ENCODE results near the gene EIF2B2. TPM values are rescaled to one million over a fixed set of nuclear protein-coding genes. Genes with fewer than 3 reads are reported as not detected.

Gene EIF2B2
- total RNA-seq, 2 experiments from 2014 or later: 33.5 to 49.8 TPM

GRCh38 chr14:74978416-74978947, 24.2 kb upstream of the EIF2B2 start:
- Histone ChIP-seq H3K4me3 (ENCODE audit: low read depth, low read length, poor library complexity, severe bottlenecking) (no peak overlapping the region), H3K4me2 (ENCODE audit: low read length) (no peak overlapping the region), H3K79me2 (ENCODE audit: insufficient read depth, low read depth, low read length) (no peaks in the 10 kb centered on the region), H3K9me3 (ENCODE audit: low read length) (no peaks in the 10 kb centered on the region), H3K27ac (ENCODE audit: low read depth, low read length, poor library complexity, severe bottlenecking) (no peak overlapping the region), H3K9me2 (ENCODE audit: insufficient read depth, low read length) (no peaks in the 10 kb centered on the region), H3K4me1 (ENCODE audit: insufficient read depth, low read length, poor library complexity, severe bottlenecking) (peaks cover 6% of the 10 kb centered on the region), H2AFZ (ENCODE audit: low read length) (no peak overlapping the region), H4K20me1 (ENCODE audit: insufficient read depth, low read length) (no peaks in the 10 kb centered on the region), H3K36me3 (ENCODE audit: insufficient read depth, low read length) (no peaks in the 10 kb centered on the region)
- POLR2A ChIA-PET: interaction anchor here (0.6 kb wide), 1 partner anchor 484 kb away, joined by 3 read pairs; no protein-coding TSS in a partner anchor
- DNase-seq (ENCODE audit: low spot score): no peak
- intact Hi-C loops (cut with micrococcal nuclease; ENCODE audit: unreplicated experiment): no loop called here
- no TSS peak for BruUV-seq (replicated peaks)
- TF ChIP-seq, protein P1, sequence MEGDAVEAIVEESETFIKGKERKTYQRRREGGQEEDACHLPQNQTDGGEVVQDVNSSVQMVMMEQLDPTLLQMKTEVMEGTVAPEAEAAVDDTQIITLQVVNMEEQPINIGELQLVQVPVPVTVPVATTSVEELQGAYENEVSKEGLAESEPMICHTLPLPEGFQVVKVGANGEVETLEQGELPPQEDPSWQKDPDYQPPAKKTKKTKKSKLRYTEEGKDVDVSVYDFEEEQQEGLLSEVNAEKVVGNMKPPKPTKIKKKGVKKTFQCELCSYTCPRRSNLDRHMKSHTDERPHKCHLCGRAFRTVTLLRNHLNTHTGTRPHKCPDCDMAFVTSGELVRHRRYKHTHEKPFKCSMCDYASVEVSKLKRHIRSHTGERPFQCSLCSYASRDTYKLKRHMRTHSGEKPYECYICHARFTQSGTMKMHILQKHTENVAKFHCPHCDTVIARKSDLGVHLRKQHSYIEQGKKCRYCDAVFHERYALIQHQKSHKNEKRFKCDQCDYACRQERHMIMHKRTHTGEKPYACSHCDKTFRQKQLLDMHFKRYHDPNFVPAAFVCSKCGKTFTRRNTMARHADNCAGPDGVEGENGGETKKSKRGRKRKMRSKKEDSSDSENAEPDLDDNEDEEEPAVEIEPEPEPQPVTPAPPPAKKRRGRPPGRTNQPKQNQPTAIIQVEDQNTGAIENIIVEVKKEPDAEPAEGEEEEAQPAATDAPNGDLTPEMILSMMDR (conservative IDR thresholded peaks at IDR 0.05; ENCODE audit: low read length): no peak
- no peak for TF ChIP-seq EZH2phosphoT487 (IDR thresholded peaks at IDR 0.05; ENCODE audit: borderline replicate concordance, low read depth, low read length)
- CTCF ChIA-PET (ENCODE audit: unreplicated experiment): interaction anchor here (0.8 kb wide), 1 partner anchor 15 kb away, joined by 14 read pairs; no protein-coding TSS in a partner anchor

DNA sequence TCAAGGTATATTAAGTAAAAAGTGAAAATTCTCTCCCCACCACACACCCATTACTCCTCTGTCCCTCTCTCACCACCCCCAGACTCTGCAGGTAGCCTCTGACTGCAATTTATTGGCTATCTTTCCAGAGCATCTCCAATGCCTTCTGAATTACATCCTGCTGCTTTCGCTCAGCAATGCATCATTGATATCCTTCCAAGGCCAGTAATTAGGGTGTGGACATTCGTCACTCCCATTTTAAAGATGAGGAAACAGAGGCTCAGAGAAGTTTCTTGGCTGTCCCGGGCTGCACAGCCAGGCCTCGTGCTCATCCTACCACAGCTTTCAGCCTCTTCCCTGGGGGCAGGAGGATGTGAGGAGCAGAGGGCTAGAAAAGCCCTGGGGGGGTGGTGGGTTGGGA, 23.7 kb upstream of the EIF2B2 start:
- ChIA-PET POLR2A (interaction anchor here (0.6 kb wide), 1 partner anchor 483 kb away, joined by 3 read pairs; no protein-coding TSS in a partner anchor), CTCF (ENCODE audit: unreplicated experiment) (no interaction called here)
- Histone ChIP-seq H3K36me3 (ENCODE audit: insufficient read depth, low read length) (no peaks in the 10 kb centered on the region), H2AFZ (ENCODE audit: low read length) (no peak overlapping the region), H3K4me3 (ENCODE audit: low read depth, low read length, poor library complexity, severe bottlenecking) (no peak overlapping the region), H3K79me2 (ENCODE audit: insufficient read depth, low read depth, low read length) (no peaks in the 10 kb centered on the region), H3K4me1 (ENCODE audit: insufficient read depth, low read length, poor library complexity, severe bottlenecking) (peaks cover under 1% of the 10 kb centered on the region), H3K9me3 (ENCODE audit: low read length) (no peaks in the 10 kb centered on the region), H3K27ac (ENCODE audit: low read depth, low read length, poor library complexity, severe bottlenecking) (no peak overlapping the region), H4K20me1 (ENCODE audit: insufficient read depth, low read length) (no peaks in the 10 kb centered on the region), H3K9me2 (ENCODE audit: insufficient read depth, low read length) (no peaks in the 10 kb centered on the region), H3K4me2 (ENCODE audit: low read length) (no peak overlapping the region)
- no TSS peak for BruUV-seq (replicated peaks)
- DNase-seq (ENCODE audit: low spot score): no peak
- no peak for TF ChIP-seq EZH2phosphoT487 (IDR thresholded peaks at IDR 0.05; ENCODE audit: borderline replicate concordance, low read depth, low read length)
- TF ChIP-seq, protein P1 (conservative IDR thresholded peaks at IDR 0.05; ENCODE audit: low read length): no peak
- intact Hi-C loops (cut with micrococcal nuclease; ENCODE audit: unreplicated experiment): no loop called here
